ENCODE results near the gene CSE1L. TPM values are rescaled to one million over a fixed set of nuclear protein-coding genes. Genes with fewer than 3 reads are reported as not detected.
"Not testable (repeated sequence)": the region's sequence is repeated elsewhere in the genome, so short reads cannot be mapped to it uniquely, and the experiment has no call there.

CSE1L gene
- total RNA-seq, 1 donor = 114 TPM

DNA sequence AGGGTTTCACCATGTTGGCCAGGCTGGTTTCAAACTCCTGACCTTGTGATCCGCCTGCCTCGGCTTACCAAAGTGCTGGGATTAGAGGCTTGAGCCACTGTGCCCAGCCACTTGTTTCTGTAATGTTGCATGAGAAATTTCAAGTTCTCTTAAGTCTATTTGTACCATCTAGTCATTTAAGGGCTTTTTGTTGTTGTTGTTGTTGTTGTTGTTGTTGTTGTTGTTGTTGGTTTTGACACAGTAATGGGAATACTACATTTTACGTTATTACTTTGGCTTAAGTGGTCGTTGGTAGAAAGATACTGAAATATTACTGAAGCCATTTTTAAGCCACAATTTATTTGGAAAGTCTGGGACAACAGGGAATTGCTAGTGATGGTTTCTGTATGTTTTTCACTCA lies 52.0 kb downstream of the CSE1L start:
- TF ChIP-seq, protein P1, sequence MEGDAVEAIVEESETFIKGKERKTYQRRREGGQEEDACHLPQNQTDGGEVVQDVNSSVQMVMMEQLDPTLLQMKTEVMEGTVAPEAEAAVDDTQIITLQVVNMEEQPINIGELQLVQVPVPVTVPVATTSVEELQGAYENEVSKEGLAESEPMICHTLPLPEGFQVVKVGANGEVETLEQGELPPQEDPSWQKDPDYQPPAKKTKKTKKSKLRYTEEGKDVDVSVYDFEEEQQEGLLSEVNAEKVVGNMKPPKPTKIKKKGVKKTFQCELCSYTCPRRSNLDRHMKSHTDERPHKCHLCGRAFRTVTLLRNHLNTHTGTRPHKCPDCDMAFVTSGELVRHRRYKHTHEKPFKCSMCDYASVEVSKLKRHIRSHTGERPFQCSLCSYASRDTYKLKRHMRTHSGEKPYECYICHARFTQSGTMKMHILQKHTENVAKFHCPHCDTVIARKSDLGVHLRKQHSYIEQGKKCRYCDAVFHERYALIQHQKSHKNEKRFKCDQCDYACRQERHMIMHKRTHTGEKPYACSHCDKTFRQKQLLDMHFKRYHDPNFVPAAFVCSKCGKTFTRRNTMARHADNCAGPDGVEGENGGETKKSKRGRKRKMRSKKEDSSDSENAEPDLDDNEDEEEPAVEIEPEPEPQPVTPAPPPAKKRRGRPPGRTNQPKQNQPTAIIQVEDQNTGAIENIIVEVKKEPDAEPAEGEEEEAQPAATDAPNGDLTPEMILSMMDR (IDR thresholded peaks at IDR 0.05; ENCODE audit: insufficient read depth, low read depth, low read length) = no peak
- DNase-seq (ENCODE audit: low read depth) = no peak
- H3K4me3 ChIP-seq (ENCODE audit: low read depth, low read length) = no peak overlapping the region

DNA sequence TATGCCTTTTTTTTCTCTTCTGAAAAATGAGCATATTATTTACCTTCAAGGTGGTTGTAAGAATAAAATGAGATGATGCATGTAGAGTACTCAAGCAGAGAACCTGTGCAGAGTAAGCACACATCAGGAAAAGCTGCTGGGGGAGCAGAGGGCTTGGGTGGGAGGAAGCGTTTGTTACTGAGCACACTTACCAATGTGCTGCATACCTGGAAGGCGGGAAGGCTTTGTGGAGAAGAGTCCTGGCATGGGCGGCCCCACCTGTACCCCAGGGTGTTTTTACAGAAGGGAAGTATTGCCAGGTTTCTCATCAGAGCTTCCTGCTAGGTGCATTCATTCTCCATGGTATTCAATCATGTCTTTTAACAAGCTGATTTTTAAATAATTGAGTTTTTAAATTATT lies 52.9 kb downstream of the CSE1L start:
- DNase-seq (ENCODE audit: low read depth) = no peak
- no peak overlapping the region for H3K4me3 ChIP-seq (ENCODE audit: low read depth, low read length)
- TF ChIP-seq, protein P1 (IDR thresholded peaks at IDR 0.05; ENCODE audit: insufficient read depth, low read depth, low read length) = no peak

DNA sequence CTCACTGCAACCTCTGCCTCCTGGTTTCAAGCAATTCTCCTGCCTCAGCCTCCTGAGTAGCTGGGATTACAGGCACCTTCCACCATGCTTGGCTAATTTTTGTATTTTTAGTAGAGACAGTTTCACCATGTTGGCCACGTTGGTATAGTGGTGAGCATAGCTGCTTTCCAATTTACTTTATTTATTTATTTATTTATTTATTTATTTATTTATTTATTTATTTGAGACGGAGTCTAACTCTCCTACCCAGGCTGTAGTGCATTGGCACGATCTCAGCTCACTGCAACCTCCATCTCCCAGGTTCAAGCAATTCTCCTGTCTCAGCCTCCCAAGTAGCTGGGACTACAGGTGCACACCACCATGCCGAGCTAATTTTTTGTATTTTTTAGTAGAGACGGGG lies 54.2 kb downstream of the CSE1L start:
- DNase-seq (ENCODE audit: low read depth); H3K4me3 ChIP-seq (ENCODE audit: low read depth, low read length): not testable (repeated sequence)

DNA sequence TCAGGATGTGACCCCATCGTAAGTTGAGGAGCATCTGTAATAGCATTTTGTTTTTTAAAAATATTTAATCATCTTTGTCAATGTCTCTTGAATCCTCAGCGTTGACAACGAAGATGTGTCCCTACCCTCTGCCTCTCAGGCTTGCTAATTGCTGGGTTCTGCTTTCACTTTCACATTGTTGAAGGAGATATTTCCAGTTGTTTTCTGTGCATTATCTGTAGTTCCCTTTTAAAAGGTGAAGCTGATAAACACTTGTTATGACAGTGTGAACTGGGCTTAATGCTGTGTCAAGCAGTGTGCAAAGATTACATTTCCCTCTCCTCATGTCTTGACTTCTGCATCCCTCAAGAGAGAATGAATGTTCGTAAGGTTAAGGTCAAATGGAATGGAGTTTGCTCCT lies 54.9 kb downstream of the CSE1L start:
- DNase-seq (ENCODE audit: low read depth) = peak; percentile 26
- TF ChIP-seq, protein P1 (IDR thresholded peaks at IDR 0.05; ENCODE audit: insufficient read depth, low read depth, low read length) = no peak
- no peak overlapping the region for H3K4me3 ChIP-seq (ENCODE audit: low read depth, low read length)

DNA sequence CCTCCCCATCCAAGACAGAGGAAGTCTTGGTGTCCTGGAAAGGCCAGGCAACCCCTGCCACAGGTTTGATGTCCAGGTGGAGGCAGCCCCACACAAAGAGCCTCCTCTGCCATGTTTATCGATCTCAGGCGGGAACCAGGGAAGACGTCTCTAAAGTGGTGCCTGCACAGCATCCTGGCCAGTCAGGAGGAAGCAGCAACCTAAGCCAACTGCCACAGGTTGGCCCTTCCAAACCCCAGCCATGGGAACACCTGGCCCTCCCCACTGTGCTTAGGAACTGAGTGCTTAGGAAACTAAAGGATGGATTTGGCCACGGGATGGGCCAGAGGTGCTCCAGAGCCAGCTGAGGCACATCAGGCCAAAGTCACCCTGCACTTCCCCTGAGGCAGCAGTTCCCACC lies 56.9 kb downstream of the CSE1L start:
- DNase-seq (ENCODE audit: low read depth) = no peak
- H3K4me3 ChIP-seq (ENCODE audit: low read depth, low read length) = no peak overlapping the region
- TF ChIP-seq, protein P1 (IDR thresholded peaks at IDR 0.05; ENCODE audit: insufficient read depth, low read depth, low read length) = no peak

DNA sequence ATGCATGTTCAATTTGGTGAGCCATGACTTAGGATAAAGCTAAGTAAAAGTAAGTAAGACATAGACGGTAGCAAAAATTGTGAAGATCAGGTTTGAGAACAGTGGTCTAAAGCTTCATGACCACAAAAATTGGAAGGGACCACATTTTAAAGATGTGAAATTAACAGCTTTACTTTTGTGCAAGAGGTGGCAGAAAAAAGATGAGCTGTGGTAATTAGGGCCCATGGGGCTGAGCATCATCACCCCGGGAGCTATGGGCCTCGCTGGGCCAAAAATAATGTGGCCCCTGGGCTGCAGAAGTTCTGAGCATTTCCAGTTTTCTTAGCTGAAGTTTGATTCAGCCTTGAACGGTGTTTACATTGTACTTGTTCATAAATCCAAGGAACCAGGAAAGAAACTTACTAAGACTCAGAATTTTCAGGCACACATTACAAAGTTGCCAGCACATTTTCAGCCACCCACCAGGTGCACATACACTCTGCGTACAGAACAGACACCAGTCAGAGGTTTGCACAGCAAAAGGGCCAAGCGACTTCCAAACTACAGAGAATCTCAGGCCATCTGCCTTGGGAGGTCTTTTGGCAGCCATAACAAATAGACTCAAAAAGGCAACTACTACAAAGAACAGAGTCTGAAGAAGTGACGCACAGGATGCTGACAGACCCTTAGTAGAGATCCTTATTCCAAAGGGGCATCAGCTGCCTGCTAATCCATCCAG lies 57.7 kb downstream of the CSE1L start:
- H3K4me3 ChIP-seq (ENCODE audit: low read depth, low read length) = no peak overlapping the region
- DNase-seq (ENCODE audit: low read depth) = no peak
- TF ChIP-seq, protein P1 (IDR thresholded peaks at IDR 0.05; ENCODE audit: insufficient read depth, low read depth, low read length) = no peak

DNA sequence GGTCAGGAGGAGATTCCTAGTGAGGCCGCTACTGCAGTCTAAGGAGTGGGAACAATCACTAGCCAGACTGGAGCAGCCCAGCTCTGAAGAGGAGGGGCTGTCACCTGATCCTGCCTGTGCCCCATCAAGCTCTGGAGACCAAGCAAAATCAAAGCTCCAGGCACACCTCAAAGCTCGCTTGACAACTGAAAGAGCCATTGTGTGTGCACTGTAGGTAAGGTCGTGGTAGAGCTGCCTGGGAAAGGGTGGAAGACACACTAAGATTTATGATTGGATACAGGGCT lies 58.2 kb downstream of the CSE1L start:
- TF ChIP-seq, protein P1 (IDR thresholded peaks at IDR 0.05; ENCODE audit: insufficient read depth, low read depth, low read length) = no peak
- DNase-seq (ENCODE audit: low read depth) = no peak
- H3K4me3 ChIP-seq (ENCODE audit: low read depth, low read length) = no peak overlapping the region

DNA sequence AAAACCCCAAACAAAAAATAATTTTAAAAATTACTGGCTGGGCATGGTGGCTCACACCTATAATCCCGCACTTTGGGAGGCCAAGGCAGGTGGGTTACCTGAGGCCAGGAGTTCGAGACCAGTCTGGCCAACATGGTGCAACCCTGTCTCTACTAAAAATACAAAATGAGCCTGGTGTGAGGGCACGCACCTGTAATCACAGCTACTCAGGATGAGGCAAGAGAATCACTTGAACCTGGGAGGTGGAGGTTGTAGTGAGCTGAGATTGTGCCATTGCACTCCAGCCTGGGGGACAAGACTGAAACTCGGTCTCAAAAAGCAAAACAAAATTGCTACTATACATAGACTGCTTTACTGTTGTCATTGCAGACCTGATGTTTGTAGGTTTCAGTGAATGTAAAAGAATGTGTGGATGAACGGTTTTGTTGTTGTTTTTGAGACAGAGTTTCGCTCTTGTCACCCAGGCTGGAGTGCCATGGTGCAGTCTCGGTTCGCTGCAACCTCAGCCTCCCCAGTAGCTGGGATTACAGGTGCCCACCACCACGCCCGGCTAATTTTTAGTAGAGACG lies 59.0 kb downstream of the CSE1L start:
- not testable (repeated sequence) for H3K4me3 ChIP-seq (ENCODE audit: low read depth, low read length); DNase-seq (ENCODE audit: low read depth)
